Airway epithelial cell (primary cell): Measurements from ENCODE around the gene ERVW-1. TPM values are rescaled to one million over a fixed set of nuclear protein-coding genes. Genes with fewer than 3 reads are reported as not detected.

Source experiments
- total RNA-seq: library from RNA; depleted of rRNA; stranded (reverse); fragments of >200 nt; gene quantifications from 2 replicates; pipeline ENCODE4 v1.2.3, GENCODE V29; 2015

ERVW-1 gene
- not detected in 2 replicates for total RNA-seq

GRCh38 chr7:92477681-92478080 lies at the start of gene ERVW-1:
TSS of gene ERVW-1 (minus strand) at chr7:92477946. CDS start at chr7:92470381, 7,565 bp downstream.

GRCh38 chr7:92447345-92448204 lies 30.2 kb downstream of the ERVW-1 start, which contains the start of gene GATAD1:
TSS of gene GATAD1 (plus strand) at chr7:92447482. CDS start at chr7:92447730, 248 bp downstream.

Other genes with a start within 250 kb of the ERVW-1 start
- 24.1 and 26.1 TPM in 2 replicates for gene KRIT1, start 232.0 kb downstream of the ERVW-1 start, total RNA-seq
- 15.0 and 24.2 TPM in 2 replicates for gene ANKIB1, start 232.0 kb downstream of the ERVW-1 start, total RNA-seq
- gene GATAD1, start 30.5 kb downstream of the ERVW-1 start, total RNA-seq, result 9.0 and 13.1 TPM in 2 replicates
- gene PEX1, start 50.6 kb upstream of the ERVW-1 start, total RNA-seq, result 16.0 and 24.1 TPM in 2 replicates
- gene RBM48, start 50.8 kb upstream of the ERVW-1 start, total RNA-seq, result 3.8 and 5.3 TPM in 2 replicates
- gene FAM133B, start 112.4 kb upstream of the ERVW-1 start, total RNA-seq, result 5.2 and 13.2 TPM in 2 replicates